Mesendoderm (in vitro differentiated cells): ENCODE measurements around the gene GNL3L. TPM values are rescaled to one million over a fixed set of nuclear protein-coding genes. Genes with fewer than 3 reads are reported as not detected.
"Not testable (repeated sequence)": the region's sequence is repeated elsewhere in the genome, so short reads cannot be mapped to it uniquely, and the experiment has no call there.

Source experiments
- DNase-seq: peaks from one replicate; pipeline ENCODE4 v3.0.0; 2013
- H2AK5ac ChIP-seq: 2 replicates; pipeline ENCODE4 v1.6.1; 2013; ENCODE audit warnings: low read length, inconsistent platforms
- H2BK120ac ChIP-seq: 2 replicates; pipeline ENCODE4 v1.6.1; 2013; ENCODE audit warnings: low read depth, mild to moderate bottlenecking, low read length, moderate library complexity, mixed read lengths
- H2BK15ac ChIP-seq: replicated peaks from 2 replicates; pipeline ENCODE4 v1.6.1; 2013; ENCODE audit warnings: low read depth, mild to moderate bottlenecking, moderate library complexity
- H2BK5ac ChIP-seq: 2 replicates; pipeline ENCODE4 v1.6.1; 2013; ENCODE audit warnings: low read length, inconsistent platforms
- H3K18ac ChIP-seq: 2 replicates; pipeline ENCODE4 v1.6.1; 2013; ENCODE audit warnings: mild to moderate bottlenecking, low read length, mixed read lengths
- H3K23ac ChIP-seq: one replicate; pipeline ENCODE4 v1.6.1; 2013; ENCODE audit warnings: low read length
- H3K27ac ChIP-seq: 2 replicates; pipeline ENCODE4 v1.5.1; 2013; ENCODE audit warnings: low read depth, mild to moderate bottlenecking, inconsistent platforms, low read length, moderate library complexity
- H3K27me3 ChIP-seq: 2 replicates; pipeline ENCODE4 v1.6.1; 2013; ENCODE audit warnings: low read length, control low read depth, mild to moderate bottlenecking, inconsistent platforms; ENCODE audit not compliant: insufficient read depth, poor library complexity
- H3K36me3 ChIP-seq: 2 replicates; pipeline ENCODE4 v1.6.1; 2013; ENCODE audit warnings: low read length, inconsistent platforms; ENCODE audit not compliant: control insufficient read depth, insufficient read depth
- H3K4ac ChIP-seq: one replicate; pipeline ENCODE4 v1.6.1; 2013; ENCODE audit warnings: low read depth, mild to moderate bottlenecking, low read length, moderate library complexity
- H3K4me1 ChIP-seq: 2 replicates; pipeline ENCODE4 v1.6.1; 2013; ENCODE audit warnings: low read depth, low read length, inconsistent platforms; ENCODE audit not compliant: control insufficient read depth
- H3K4me2 ChIP-seq: 2 replicates; pipeline ENCODE4 v1.6.1; 2013; ENCODE audit warnings: low read length
- H3K4me3 ChIP-seq: 2 replicates; pipeline ENCODE4 v1.5.1; 2013; ENCODE audit warnings: mild to moderate bottlenecking, low read length
- H3K56ac ChIP-seq: one replicate; pipeline ENCODE4 v1.6.1; 2013; ENCODE audit warnings: low read length
- H3K79me1 ChIP-seq: 2 replicates; pipeline ENCODE4 v1.6.1; 2013; ENCODE audit warnings: low read length, inconsistent platforms
- H3K79me2 ChIP-seq: 2 replicates; pipeline ENCODE4 v1.6.1; 2013; ENCODE audit warnings: mild to moderate bottlenecking, low read length; ENCODE audit not compliant: control insufficient read depth, insufficient read depth
- H3K9ac ChIP-seq: 2 replicates; pipeline ENCODE4 v1.6.1; 2013; ENCODE audit warnings: low read length, inconsistent platforms
- H4K5ac ChIP-seq: one replicate; pipeline ENCODE4 v1.6.1; 2013; ENCODE audit warnings: low read length
- H4K8ac ChIP-seq: one replicate; pipeline ENCODE4 v1.6.1; 2013; ENCODE audit warnings: low read depth, mild to moderate bottlenecking, control low read depth, low read length, moderate library complexity
- WGBS: extraction: QIAGEN DNeasy Blood & Tissue Kit; methylation state at CpG from one replicate; pipeline ENCODE4 v1.1.7; 2013; ENCODE audit warnings: low lambda C conversion rate, missing lambda C conversion rate; ENCODE audit not compliant: insufficient coverage; ENCODE audit errors: extremely low coverage; 5-methylcytosine and 5-hydroxymethylcytosine counted together
- polyA plus RNA-seq, 2 experiments: library from polyadenylated mRNA; stranded (reverse); fragments of 200-250 nt; gene quantifications; one replicate each; pipeline ENCODE4 v1.2.3, GENCODE V29; 2013

Gene GNL3L
- polyA plus RNA-seq (2013, experiment 1 of 2) = 30.6 TPM
- polyA plus RNA-seq (2013, experiment 2 of 2) = 31.1 TPM

- H3K27ac ChIP-seq = peak within 1 kb of the TSS; percentile 60
- H2BK5ac ChIP-seq = peak within 1 kb of the TSS; percentile 5
- no peak within 1 kb of the TSS for H2BK120ac ChIP-seq
- H3K9ac ChIP-seq = peak within 1 kb of the TSS; percentile 75
- H4K8ac ChIP-seq = no peak within 1 kb of the TSS
- no peaks in the 10 kb centered on the region for H3K79me1 ChIP-seq
- peak within 1 kb of the TSS; percentile 39 for H4K5ac ChIP-seq
- H3K23ac ChIP-seq = peak within 1 kb of the TSS; percentile 1
- peak within 1 kb of the TSS; percentile 87 for H3K56ac ChIP-seq
- peak within 1 kb of the TSS; percentile 67 for H3K4me3 ChIP-seq
- no peaks in the 10 kb centered on the region for H3K4me1 ChIP-seq
- H3K36me3 ChIP-seq = no peaks in the 10 kb centered on the region
- H2AK5ac ChIP-seq = no peak within 1 kb of the TSS
- peak; percentile 90 for DNase-seq
- peak within 1 kb of the TSS; percentile 91 for H3K4ac ChIP-seq
- peaks cover 35% of the 10 kb centered on the region for H3K79me2 ChIP-seq
- WGBS = no CpG with 5 or more reads among the region's 51 CpGs
- no peak within 1 kb of the TSS for H2BK15ac ChIP-seq
- no peaks in the 10 kb centered on the region for H3K27me3 ChIP-seq
- H3K4me2 ChIP-seq = peak within 1 kb of the TSS; percentile 74
- peak within 1 kb of the TSS; percentile 51 for H3K18ac ChIP-seq
These were observed at the start of gene GNL3L for GRCh38 chrX:54529552-54530356. Gene GNL3L (plus strand): TSS chrX:54530219. CDS start chrX:54532567, 2,348 bp downstream.

- Histone ChIP-seq H3K27ac (peak overlapping the region; percentile 66), H3K4me2 (no peak overlapping the region), H3K4me3 (no peak overlapping the region), H3K79me2 (peaks cover 2% of the 10 kb centered on the region), H3K56ac (peak overlapping the region; percentile 64), H3K18ac (peak overlapping the region; percentile 29), H3K9ac (peak overlapping the region; percentile 53), H2BK5ac (no peak overlapping the region), H3K4me1 (peaks cover 10% of the 10 kb centered on the region), H2BK120ac (no peak overlapping the region), H3K36me3 (no peaks in the 10 kb centered on the region), H2BK15ac (no peak overlapping the region), H3K79me1 (no peaks in the 10 kb centered on the region), H4K5ac (no peak overlapping the region), H2AK5ac (peak overlapping the region; percentile 74), H3K23ac (no peak overlapping the region), H3K4ac (peak overlapping the region; percentile 58), H4K8ac (no peak overlapping the region), H3K27me3 (no peaks in the 10 kb centered on the region)
- peak; percentile 62 for DNase-seq
- WGBS = no CpG with 5 or more reads among the region's 21 CpGs
These were observed 47.0 kb upstream of the GNL3L start for GRCh38 chrX:54482839-54483593.

- Histone ChIP-seq H3K4me3 (no peak overlapping the region), H3K18ac (no peak overlapping the region), H2AK5ac (no peak overlapping the region), H3K36me3 (no peaks in the 10 kb centered on the region), H3K56ac (peak overlapping the region; percentile 64), H4K5ac (no peak overlapping the region), H3K4me1 (peaks cover 10% of the 10 kb centered on the region), H3K27ac (peak overlapping the region; percentile 22), H3K79me1 (no peaks in the 10 kb centered on the region), H2BK120ac (no peak overlapping the region), H3K27me3 (no peaks in the 10 kb centered on the region), H4K8ac (no peak overlapping the region), H2BK5ac (no peak overlapping the region), H3K23ac (no peak overlapping the region), H3K4me2 (no peak overlapping the region), H3K4ac (no peak overlapping the region), H2BK15ac (no peak overlapping the region), H3K9ac (no peak overlapping the region), H3K79me2 (peaks cover 2% of the 10 kb centered on the region)
- no CpG with 5 or more reads among the region's 9 CpGs for WGBS
- DNase-seq = no peak
These were observed 46.1 kb upstream of the GNL3L start for GRCh38 chrX:54483946-54484345.

GRCh38 chrX:54484666-54485065 lies 45.4 kb upstream of the GNL3L start:
- no peaks in the 10 kb centered on the region for H3K79me1 ChIP-seq
- H2BK120ac ChIP-seq = no peak overlapping the region
- no peak overlapping the region for H3K18ac ChIP-seq
- peaks cover 6% of the 10 kb centered on the region for H3K4me1 ChIP-seq
- H3K9ac ChIP-seq = no peak overlapping the region
- H2BK5ac ChIP-seq = no peak overlapping the region
- no peaks in the 10 kb centered on the region for H3K36me3 ChIP-seq
- no CpG with 5 or more reads among the region's 3 CpGs for WGBS
- no peak overlapping the region for H3K4me3 ChIP-seq
- H3K56ac ChIP-seq = no peak overlapping the region
- H2BK15ac ChIP-seq = no peak overlapping the region
- H3K79me2 ChIP-seq = peaks cover 2% of the 10 kb centered on the region
- H4K5ac ChIP-seq = no peak overlapping the region
- H3K4me2 ChIP-seq = no peak overlapping the region
- no peak overlapping the region for H3K4ac ChIP-seq
- H3K23ac ChIP-seq = no peak overlapping the region
- H3K27ac ChIP-seq = no peak overlapping the region
- no peak overlapping the region for H2AK5ac ChIP-seq
- no peaks in the 10 kb centered on the region for H3K27me3 ChIP-seq
- no peak overlapping the region for H4K8ac ChIP-seq
- peak; percentile 61 for DNase-seq

- not testable (repeated sequence) for H3K18ac ChIP-seq, H3K79me2 ChIP-seq, H3K4me1 ChIP-seq, H4K8ac ChIP-seq, H2AK5ac ChIP-seq, DNase-seq, H3K27ac ChIP-seq, H2BK5ac ChIP-seq, H3K36me3 ChIP-seq, H3K4ac ChIP-seq, H4K5ac ChIP-seq, H2BK15ac ChIP-seq, H2BK120ac ChIP-seq, H3K27me3 ChIP-seq, H3K79me1 ChIP-seq, H3K4me2 ChIP-seq, H3K9ac ChIP-seq, H3K23ac ChIP-seq, H3K56ac ChIP-seq, H3K4me3 ChIP-seq
- no CpG with 5 or more reads among the region's 5 CpGs for WGBS
These were observed 40.2 kb upstream of the GNL3L start for GRCh38 chrX:54489819-54490218.
